IMR-90 (cell line): ENCODE results near the gene ALCAM. TPM values are rescaled to one million over a fixed set of nuclear protein-coding genes. Genes with fewer than 3 reads are reported as not detected.

ENCODE experiments used
- ATAC-seq: fragments of 200-7000 bp; cut with Tn5 transposase; 2 replicates; pipeline ENCODE4 v1.9.1; 2020; ENCODE audit warnings: low read depth, mild to moderate bottlenecking, moderate library complexity
- BruUV-seq: library from RNA; stranded (reverse); fragments of 400-500 nt; replicated peaks from 2 replicates; lab custom pipeline; 2021; lab: Mats Ljungman, UMichigan
- CTCF ChIA-PET: fragments of 300-600 bp; formaldehyde crosslinking; extraction: SDS; loops from one replicate; lab custom pipeline; 2021; ENCODE audit warnings: antibody characterized with exemption; lab: Yijun Ruan, JAX
- POLR2A ChIA-PET: fragments of 300-600 bp; sonication (Branson Sonifier 250); formaldehyde crosslinking; loops from one replicate; lab custom pipeline; 2022; ENCODE audit warnings: antibody characterized with exemption; ENCODE audit not compliant: unreplicated experiment; lab: Charles Lee
- DNase-seq: peaks from one replicate; pipeline ENCODE4 v3.0.0; 2013
- H2AFZ ChIP-seq: replicated peaks from 2 replicates; pipeline ENCODE3; 2013; ENCODE audit warnings: low read length, mild to moderate bottlenecking; ENCODE audit not compliant: poor library complexity
- H2AK5ac ChIP-seq: 2 replicates; pipeline ENCODE4 v1.6.1; 2013; ENCODE audit warnings: low read depth, low read length, inconsistent platforms
- H2AK9ac ChIP-seq: replicated peaks from 2 replicates; pipeline ENCODE3; 2013; ENCODE audit warnings: mild to moderate bottlenecking, low read depth, low read length, moderate library complexity; ENCODE audit not compliant: poor library complexity
- H2BK120ac ChIP-seq: 2 replicates; pipeline ENCODE4 v1.6.1; 2013; ENCODE audit warnings: low read depth, low read length, inconsistent platforms
- H2BK15ac ChIP-seq: 3 replicates; pipeline ENCODE4 v1.6.1; 2013; ENCODE audit warnings: low read depth, low read length, inconsistent platforms
- H2BK20ac ChIP-seq: 2 replicates; pipeline ENCODE4 v1.6.1; 2013; ENCODE audit warnings: low read depth, mild to moderate bottlenecking, inconsistent platforms, low read length, moderate library complexity
- H2BK5ac ChIP-seq: 2 replicates; pipeline ENCODE4 v1.6.1; 2013; ENCODE audit warnings: mild to moderate bottlenecking, low read depth, low read length, inconsistent platforms; ENCODE audit not compliant: poor library complexity, severe bottlenecking
- H3K14ac ChIP-seq: replicated peaks from 2 replicates; pipeline ENCODE4 v1.6.1; 2013; ENCODE audit warnings: low read depth, low read length, inconsistent platforms
- H3K18ac ChIP-seq: 2 replicates; pipeline ENCODE4 v1.6.1; 2013; ENCODE audit warnings: low read depth, low read length, control low read depth
- H3K23ac ChIP-seq: 2 replicates; pipeline ENCODE4 v1.6.1; 2013; ENCODE audit warnings: low read depth, low read length, inconsistent platforms
- H3K27ac ChIP-seq: 2 replicates; pipeline ENCODE4 v1.5.1; 2013; ENCODE audit warnings: mild to moderate bottlenecking, control low read depth, low read length; ENCODE audit not compliant: insufficient read depth
- H3K27me3 ChIP-seq: 2 replicates; pipeline ENCODE4 v1.6.1; 2013; ENCODE audit warnings: low read length; ENCODE audit not compliant: control insufficient read depth, insufficient read depth
- H3K36me3 ChIP-seq: 2 replicates; pipeline ENCODE4 v1.6.1; 2013; ENCODE audit warnings: low read length, mixed read lengths; ENCODE audit not compliant: control insufficient read depth, insufficient read depth
- H3K4ac ChIP-seq: 2 replicates; pipeline ENCODE4 v1.6.1; 2013; ENCODE audit warnings: low read depth, low read length, inconsistent platforms
- H3K4me1 ChIP-seq: 2 replicates; pipeline ENCODE4 v1.6.1; 2013; ENCODE audit warnings: low read length, mixed read lengths; ENCODE audit not compliant: control insufficient read depth, insufficient read depth
- H3K4me2 ChIP-seq: 2 replicates; pipeline ENCODE4 v1.6.1; 2013; ENCODE audit warnings: low read depth, mild to moderate bottlenecking, control low read depth, low read length, moderate library complexity
- H3K4me3 ChIP-seq: 2 replicates; pipeline ENCODE4 v1.5.1; 2013; ENCODE audit warnings: low read depth, mild to moderate bottlenecking, control low read depth, low read length, moderate library complexity; ENCODE audit not compliant: insufficient read depth
- H3K56ac ChIP-seq: 2 replicates; pipeline ENCODE4 v1.6.1; 2013; ENCODE audit warnings: low read length, inconsistent platforms; ENCODE audit not compliant: insufficient read depth; ENCODE audit errors: extremely low read depth
- H3K79me1 ChIP-seq, 2 experiments: 2 replicates each; pipeline ENCODE4 v1.6.1; 2013; ENCODE audit warnings: low read length in 2 of 2, inconsistent platforms in 1 of 2, low read depth in 1 of 2
- H3K9ac ChIP-seq: 2 replicates; pipeline ENCODE4 v1.6.1; 2013; ENCODE audit warnings: low read depth, low read length, control low read depth
- H3K9me1 ChIP-seq: 2 replicates; pipeline ENCODE4 v1.6.1; 2013; ENCODE audit warnings: low read length, inconsistent platforms; ENCODE audit not compliant: insufficient read depth
- H3K9me3 ChIP-seq: 2 replicates; pipeline ENCODE4 v1.6.1; 2013; ENCODE audit warnings: low read length; ENCODE audit not compliant: control insufficient read depth, insufficient read depth
- H4K20me1 ChIP-seq: 2 replicates; pipeline ENCODE4 v1.6.1; 2013; ENCODE audit warnings: low read length, inconsistent platforms; ENCODE audit not compliant: insufficient read depth
- H4K5ac ChIP-seq: 2 replicates; pipeline ENCODE4 v1.6.1; 2013; ENCODE audit warnings: mild to moderate bottlenecking, low read depth, low read length, control low read depth
- H4K8ac ChIP-seq, 2 experiments: 2 replicates each; pipeline ENCODE4 v1.6.1; 2013; ENCODE audit warnings: low read depth in 2 of 2, low read length in 2 of 2, control low read depth in 1 of 2, inconsistent platforms in 1 of 2
- H4K91ac ChIP-seq: 2 replicates; pipeline ENCODE4 v1.6.1; 2013; ENCODE audit warnings: low read depth, low read length, inconsistent platforms; ENCODE audit not compliant: insufficient read depth
- BHLHE40 ChIP-seq: fragments of 150-350 bp; IDR thresholded peaks from 2 replicates; pipeline ENCODE4 v1.6.1; 2016; ENCODE audit warnings: mild to moderate bottlenecking, low read depth, low read length
- CEBPB ChIP-seq: IDR thresholded peaks from 2 replicates; pipeline ENCODE4 v1.6.1; 2012; ENCODE audit warnings: low read depth, low read length, improper control_type of control experiment
- CHD1 ChIP-seq: IDR thresholded peaks from 2 replicates; pipeline ENCODE4 v1.6.1; 2012; ENCODE audit warnings: low read depth, low read length, improper control_type of control experiment
- FOS ChIP-seq: fragments of 150-350 bp; IDR thresholded peaks from 2 replicates; pipeline ENCODE4 v1.6.1; 2016; ENCODE audit warnings: low read depth, low read length
- MAZ ChIP-seq: IDR thresholded peaks from 2 replicates; pipeline ENCODE4 v1.6.1; 2012; ENCODE audit warnings: low read depth, mild to moderate bottlenecking, low read length, improper control_type of control experiment, moderate library complexity, borderline replicate concordance
- RAD21 ChIP-seq: IDR thresholded peaks from 2 replicates; pipeline ENCODE4 v1.6.1; 2012; ENCODE audit warnings: low read length, improper control_type of control experiment
- RCOR1 ChIP-seq: IDR thresholded peaks from 2 replicates; pipeline ENCODE4 v1.6.1; 2012; ENCODE audit warnings: mild to moderate bottlenecking, low read length, improper control_type of control experiment; ENCODE audit not compliant: insufficient replicate concordance
- SMC3 ChIP-seq: fragments of 150-350 bp; IDR thresholded peaks from 2 replicates; pipeline ENCODE4 v1.6.1; 2016; ENCODE audit warnings: low read depth, mild to moderate bottlenecking, antibody characterized with exemption, low read length, moderate library complexity
- dilution Hi-C: fragments of 300-500 bp; cut with HindIII; formaldehyde crosslinking; loops from one replicate; pipeline ENCODE4 v1.14.3; 2018; ENCODE audit warnings: low sequenced_read_pairs; ENCODE audit not compliant: unreplicated experiment
- in situ Hi-C: fragments of 300-500 bp; cut with MboI; formaldehyde crosslinking; loops from 3 replicates; pipeline ENCODE4 v1.14.3; 2019; ENCODE audit warnings: low sequenced_read_pairs, inconsistent platforms, mixed read lengths
- intact Hi-C: fragments of 100-400 bp; cut with micrococcal nuclease; formaldehyde crosslinking; loops from 2 replicates; pipeline ENCODE4 v1.10.0; 2022
- polyA plus RNA-seq, 3 experiments: library from polyadenylated mRNA; depleted of rRNA; stranded (reverse); fragments of >200 nt; gene quantifications; 2 replicates each; pipeline ENCODE4 v1.2.3, GENCODE V29; 2012; ENCODE audit warnings: low replicate concordance in 1 of 3
- total RNA-seq: library from RNA; depleted of rRNA; stranded (reverse); fragments of >200 nt; gene quantifications from 2 replicates; pipeline ENCODE4 v1.2.3, GENCODE V29; 2012
- TF ChIP-seq, protein P1 (sequence below): fragments of 150-350 bp; IDR thresholded peaks from 2 replicates; pipeline ENCODE4 v1.6.1; 2017; ENCODE audit warnings: mild to moderate bottlenecking, antibody characterized with exemption, low read length, low read depth

ALCAM gene
- total and polyA plus RNA-seq, 2 of the 4 experiments (the other 2 are of a cell fraction), result 117 to 423 TPM

DNA sequence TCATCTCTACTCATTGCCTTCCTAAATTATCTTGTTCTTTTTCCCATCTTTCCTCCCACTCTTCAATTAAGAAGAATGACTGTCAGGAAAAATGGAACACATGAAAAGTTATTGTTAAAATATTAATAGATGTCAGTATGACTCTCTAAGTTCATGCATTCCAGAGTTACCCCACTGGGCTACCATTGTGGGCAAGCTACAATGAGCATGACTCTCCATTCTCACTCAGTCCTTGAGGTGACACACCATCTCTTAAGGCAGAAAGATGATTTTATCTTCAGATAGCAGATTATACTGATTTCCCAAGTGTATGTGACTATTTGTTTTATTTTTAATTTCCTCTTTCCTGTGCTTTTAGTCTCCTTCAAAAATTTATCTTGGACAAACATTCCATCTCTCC, 144.3 kb downstream of the ALCAM start:
- no peak overlapping the region for H3K4me3 ChIP-seq
- intact Hi-C loops (loop anchor here (5.0 kb wide), 1 partner anchor 39 kb away; no protein-coding TSS in a partner anchor), dilution Hi-C loops (no loop called here), in situ Hi-C loops (loop anchor here (5.0 to 10.0 kb wide), 2 partner anchors 134 to 1236 kb away; no protein-coding TSS in a partner anchor)
- no peak overlapping the region for H4K5ac ChIP-seq
- H3K14ac ChIP-seq, result no peak overlapping the region
- H2AK5ac ChIP-seq, result no peak overlapping the region
- H2BK120ac ChIP-seq, result no peak overlapping the region
- no peak overlapping the region for H3K27ac ChIP-seq
- H3K4ac ChIP-seq, result no peak overlapping the region
- no peak overlapping the region for H3K56ac ChIP-seq
- no peaks in the 10 kb centered on the region for H3K9me3 ChIP-seq
- BruUV-seq, result no TSS peak
- no peak overlapping the region for H2BK15ac ChIP-seq
- no peak overlapping the region; the same call in 1 of the 2 replicates for H3K18ac ChIP-seq
- no peak for TF ChIP-seq SMC3
- no peak for TF ChIP-seq CEBPB
- no peak for TF ChIP-seq RCOR1
- TF ChIP-seq RAD21, result no peak
- TF ChIP-seq FOS, result no peak
- TF ChIP-seq, protein P1, sequence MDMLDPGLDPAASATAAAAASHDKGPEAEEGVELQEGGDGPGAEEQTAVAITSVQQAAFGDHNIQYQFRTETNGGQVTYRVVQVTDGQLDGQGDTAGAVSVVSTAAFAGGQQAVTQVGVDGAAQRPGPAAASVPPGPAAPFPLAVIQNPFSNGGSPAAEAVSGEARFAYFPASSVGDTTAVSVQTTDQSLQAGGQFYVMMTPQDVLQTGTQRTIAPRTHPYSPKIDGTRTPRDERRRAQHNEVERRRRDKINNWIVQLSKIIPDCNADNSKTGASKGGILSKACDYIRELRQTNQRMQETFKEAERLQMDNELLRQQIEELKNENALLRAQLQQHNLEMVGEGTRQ, result no peak
- TF ChIP-seq BHLHE40, result no peak
- TF ChIP-seq MAZ, result no peak
- TF ChIP-seq CHD1, result no peak
- no peak overlapping the region for H2AK9ac ChIP-seq
- H4K20me1 ChIP-seq, result peaks cover 7% of the 10 kb centered on the region; the same call in 1 of the 2 replicates
- no peak overlapping the region for H2BK20ac ChIP-seq
- peak overlapping the region; percentile 9 for H2BK5ac ChIP-seq
- ATAC-seq, result no peak
- no peak overlapping the region for H4K8ac ChIP-seq
- H3K79me1 ChIP-seq, result peaks cover 13 to 66% of the 10 kb centered on the region in 2 experiments; a peak in 3 of 4 replicates
- H4K91ac ChIP-seq, result no peak overlapping the region
- H3K4me2 ChIP-seq, result no peak overlapping the region
- H2AFZ ChIP-seq, result no peak overlapping the region
- POLR2A ChIA-PET, result no interaction called here
- H3K23ac ChIP-seq, result no peak overlapping the region
- no peak for DNase-seq
- H3K36me3 ChIP-seq, result no peaks in the 10 kb centered on the region
- H3K4me1 ChIP-seq, result peaks cover 5% of the 10 kb centered on the region; the same call in 1 of the 2 replicates
- H3K9ac ChIP-seq, result no peak overlapping the region
- no peaks in the 10 kb centered on the region for H3K27me3 ChIP-seq
- H3K9me1 ChIP-seq, result no peaks in the 10 kb centered on the region; the same call in 1 of the 2 replicates
- CTCF ChIA-PET, result no interaction called here
